ENCODE results near the gene SLC1A7.

Gene SLC1A7

GRCh38 chr1:53114581-53115400 is 27.6 kb downstream of the SLC1A7 start:
- DNase-seq = no peak

DNA sequence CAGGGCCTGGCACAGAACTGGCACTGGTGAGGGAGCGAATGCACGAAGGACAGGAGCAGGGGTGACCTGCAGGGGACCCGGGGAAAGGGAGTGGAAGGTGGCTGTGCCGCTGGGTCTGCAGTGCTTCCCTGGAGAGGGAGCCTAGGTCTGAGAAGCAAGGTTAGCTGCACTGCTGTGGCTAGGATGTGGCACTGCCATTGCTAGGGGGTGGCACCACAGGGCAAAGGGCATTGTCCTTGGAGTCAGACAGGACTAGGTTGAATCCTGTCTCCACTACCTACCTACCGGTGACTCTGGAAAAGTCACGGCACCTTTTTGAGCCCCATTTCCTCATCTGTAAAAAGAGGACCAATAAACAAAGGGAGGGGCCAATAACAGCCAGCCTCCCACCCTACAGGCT is 28.3 kb downstream of the SLC1A7 start:
- no peak for DNase-seq

DNA sequence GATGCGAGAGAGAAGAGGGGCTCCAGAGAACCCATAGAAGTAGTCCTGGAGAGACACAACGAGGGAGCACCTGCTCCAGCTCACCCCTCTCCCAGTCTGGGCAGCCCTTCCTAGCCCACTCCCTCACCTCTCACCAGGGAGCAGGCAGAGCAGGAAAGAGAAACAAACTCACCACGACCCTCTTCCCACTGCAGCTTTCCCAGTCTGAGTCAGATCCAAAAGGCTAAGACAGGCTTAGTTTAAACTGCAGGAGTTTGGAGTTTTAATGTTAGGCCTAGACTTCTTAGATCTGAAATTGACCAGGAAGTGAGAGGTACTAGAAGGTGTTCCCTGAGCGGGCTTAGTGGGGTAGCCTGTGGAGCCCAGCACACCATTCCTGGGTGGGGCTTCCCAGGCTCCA is 29.6 kb downstream of the SLC1A7 start:
- DNase-seq = no peak

DNA sequence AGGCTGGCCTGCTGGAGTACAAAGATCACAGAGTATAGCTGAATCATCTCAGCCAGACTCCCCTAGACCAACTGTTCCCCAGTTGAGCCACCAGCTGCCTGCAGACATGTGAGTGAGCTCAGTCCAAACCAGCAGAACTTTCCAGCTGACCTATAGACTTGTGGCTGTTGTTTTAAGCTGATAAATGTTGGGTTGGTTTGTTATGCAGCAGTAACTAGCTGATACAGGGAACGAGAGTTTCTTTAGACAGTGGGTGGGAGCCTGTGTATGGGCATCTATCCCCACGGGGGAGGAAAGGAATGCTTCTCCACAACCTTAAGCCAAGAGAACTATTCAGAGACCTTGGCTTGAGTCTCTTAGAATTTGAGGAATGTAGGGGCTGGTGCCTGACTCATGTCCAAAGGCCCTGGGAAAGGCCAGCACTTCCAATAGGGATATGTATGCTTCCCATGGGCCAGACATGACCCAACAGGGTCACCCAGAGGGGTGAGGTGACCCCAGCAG is 30.1 kb downstream of the SLC1A7 start:
- no peak for DNase-seq

DNA sequence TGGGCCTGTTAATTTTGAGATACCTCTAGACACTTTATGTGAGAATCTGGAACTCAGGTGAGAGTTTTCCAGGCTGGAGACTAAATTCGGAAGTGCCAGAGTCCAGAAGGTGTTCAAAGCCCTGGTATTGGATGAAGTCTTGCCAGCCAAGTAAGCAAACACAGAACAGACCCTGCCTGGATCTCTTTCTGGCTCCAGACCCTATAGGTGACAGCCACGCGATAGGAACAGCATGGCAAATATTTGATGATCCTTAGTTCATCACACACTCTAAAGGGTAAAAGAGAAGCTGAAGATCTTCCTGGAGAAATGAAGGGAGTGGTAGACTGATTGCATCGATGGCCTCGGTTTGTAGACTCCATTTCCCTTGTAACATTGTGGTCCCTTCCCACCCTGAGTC is 30.7 kb downstream of the SLC1A7 start:
- no peak for DNase-seq

DNA sequence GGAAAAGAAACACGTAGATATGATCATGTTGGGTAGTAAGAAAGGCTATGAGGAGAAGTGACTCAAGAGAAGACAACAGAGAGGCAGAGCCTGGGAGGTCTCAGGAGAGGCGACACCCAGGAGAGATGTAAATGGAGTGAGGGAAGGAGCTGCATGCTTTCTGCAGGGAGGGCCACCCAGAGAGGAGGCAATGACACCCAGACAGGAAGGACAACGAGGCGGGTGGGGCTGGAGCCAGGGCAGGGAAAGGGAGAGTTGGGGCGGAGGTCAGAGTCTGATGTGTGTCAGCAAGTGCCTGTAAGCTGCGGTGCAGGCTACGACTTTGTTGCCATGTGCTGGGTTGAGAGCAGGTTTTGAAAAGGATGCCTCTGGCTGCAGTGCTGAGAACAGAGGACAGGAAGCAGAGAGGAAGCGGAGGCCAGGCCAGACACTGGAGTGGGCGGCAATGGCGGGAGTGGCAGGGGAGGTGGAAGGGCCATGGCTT is 31.3 kb downstream of the SLC1A7 start:
- no peak for DNase-seq

GRCh38 chr1:53110370-53111072 is 31.9 kb downstream of the SLC1A7 start:
- DNase-seq = no peak

- DNase-seq = no peak
These were observed 33.5 kb downstream of the SLC1A7 start for GRCh38 chr1:53108646-53109580.

DNA sequence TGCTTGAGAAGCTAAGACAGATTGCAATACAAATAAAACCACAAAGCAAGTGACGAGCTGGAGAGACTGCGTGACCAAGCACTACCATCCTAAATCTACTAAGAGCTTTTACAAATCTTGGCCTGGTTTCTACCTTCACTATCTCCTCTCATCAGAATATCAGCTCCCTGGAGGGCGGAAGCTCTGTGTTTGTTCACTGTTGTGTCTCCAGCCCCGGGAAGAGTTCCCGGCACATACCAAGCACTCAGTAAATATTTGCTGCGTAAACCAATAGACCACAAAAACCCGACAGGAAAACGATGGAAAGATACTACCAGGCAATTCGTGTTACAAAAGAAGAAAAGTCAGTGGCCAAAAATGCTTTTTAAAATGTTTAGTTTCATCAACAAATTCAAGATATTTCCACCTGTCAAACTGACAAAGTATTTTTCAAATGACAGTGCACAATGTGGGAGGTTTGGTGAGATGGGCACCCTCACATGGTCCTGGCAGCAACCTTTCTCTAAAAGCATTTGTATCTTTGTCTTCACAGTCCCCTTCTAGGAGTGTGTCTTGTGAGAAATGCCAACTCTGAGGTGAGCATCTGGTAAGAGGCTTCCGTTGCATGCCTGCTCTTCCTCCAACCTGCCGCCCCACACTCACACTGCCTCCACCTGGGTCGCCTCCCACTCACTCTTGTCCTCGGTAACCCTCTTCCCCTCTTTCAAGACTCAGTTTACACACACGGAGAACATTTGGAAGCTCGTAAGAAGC is 34.7 kb downstream of the SLC1A7 start:
- no peak for DNase-seq

GRCh38 chr1:53107090-53107489 is 35.3 kb downstream of the SLC1A7 start:
- no peak for DNase-seq

- DNase-seq = no peak
These were observed 38.0 kb downstream of the SLC1A7 start for GRCh38 chr1:53104289-53104913.

GRCh38 chr1:53094533-53094919 is 47.9 kb downstream of the SLC1A7 start:
- DNase-seq = no peak

DNA sequence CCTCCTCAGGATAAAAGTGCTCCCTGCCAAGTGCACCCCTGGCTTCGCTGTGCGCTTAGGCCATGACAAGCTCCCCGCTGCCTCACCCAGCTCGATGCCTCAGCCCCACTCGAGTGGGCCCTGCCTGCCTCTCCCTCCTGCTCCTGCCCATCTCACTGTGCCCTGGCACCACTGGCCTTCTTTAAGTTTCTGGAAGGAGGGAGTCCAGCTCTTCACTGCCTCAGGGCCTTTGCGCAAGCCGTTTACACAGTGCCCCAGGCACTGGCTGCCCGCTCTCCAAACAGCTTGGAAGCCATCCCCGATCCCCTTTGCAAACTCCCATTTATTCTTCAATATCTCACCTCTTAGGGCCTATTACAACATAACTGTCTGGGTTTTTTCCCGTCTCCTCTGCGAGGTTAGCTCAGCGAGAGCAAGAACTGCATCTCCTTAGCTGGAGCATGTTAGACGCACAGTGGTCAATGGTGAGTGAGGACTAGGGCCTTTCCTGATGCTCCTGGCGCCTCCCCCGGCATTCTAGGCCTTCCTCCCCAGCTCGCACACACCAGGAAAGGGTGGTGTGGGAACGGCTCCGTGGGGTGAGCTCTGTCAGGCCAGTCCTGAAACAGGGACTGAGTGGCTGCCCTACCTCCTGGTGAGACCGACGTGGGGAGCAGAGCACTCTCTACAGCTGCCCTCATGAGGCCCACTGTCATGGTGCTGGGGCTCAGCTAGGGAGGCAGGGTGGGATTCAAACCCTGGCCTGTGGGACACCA is 48.5 kb downstream of the SLC1A7 start:
- no peak for DNase-seq

GRCh38 chr1:53093451-53093754 is 49.0 kb downstream of the SLC1A7 start:
- DNase-seq = no peak

DNA sequence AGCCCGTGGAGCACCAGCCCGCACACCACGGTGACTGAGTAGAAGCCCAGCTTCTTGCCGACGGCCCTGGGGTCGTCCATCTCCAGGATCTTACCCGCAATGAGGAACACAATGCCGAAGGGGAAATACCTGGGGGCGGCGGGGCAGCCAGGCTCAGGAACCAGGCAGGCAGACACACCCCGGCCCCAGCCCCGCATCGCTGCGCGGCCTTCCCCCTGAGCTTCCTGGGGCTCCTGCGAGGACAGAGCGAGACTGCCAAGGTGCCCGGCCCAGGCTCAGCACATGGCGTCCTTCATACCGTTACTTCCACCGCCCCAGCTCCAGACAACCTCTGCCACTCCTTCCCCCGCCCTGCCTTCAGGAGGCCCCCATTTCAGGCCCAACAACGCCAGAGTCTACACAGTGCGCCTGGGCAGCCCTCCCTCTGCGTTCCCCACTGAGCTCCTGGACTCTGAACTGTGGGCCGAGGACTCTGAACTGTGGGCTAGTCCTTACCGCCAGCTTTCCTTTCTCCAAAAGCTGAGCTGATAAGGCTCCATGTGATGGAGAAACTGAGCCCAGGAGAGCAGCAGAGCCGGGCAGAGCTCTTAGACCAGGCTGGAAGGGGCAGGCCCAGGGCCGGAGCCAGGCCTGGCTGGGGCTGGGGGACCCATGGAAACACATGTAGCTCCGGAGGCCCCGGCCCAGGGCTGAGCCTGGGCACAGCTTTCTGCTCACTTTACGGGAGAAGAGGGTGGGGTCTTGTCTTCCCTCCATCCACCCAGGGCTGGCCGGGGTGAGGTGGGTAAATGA is 49.6 kb downstream of the SLC1A7 start:
- DNase-seq = no peak

DNA sequence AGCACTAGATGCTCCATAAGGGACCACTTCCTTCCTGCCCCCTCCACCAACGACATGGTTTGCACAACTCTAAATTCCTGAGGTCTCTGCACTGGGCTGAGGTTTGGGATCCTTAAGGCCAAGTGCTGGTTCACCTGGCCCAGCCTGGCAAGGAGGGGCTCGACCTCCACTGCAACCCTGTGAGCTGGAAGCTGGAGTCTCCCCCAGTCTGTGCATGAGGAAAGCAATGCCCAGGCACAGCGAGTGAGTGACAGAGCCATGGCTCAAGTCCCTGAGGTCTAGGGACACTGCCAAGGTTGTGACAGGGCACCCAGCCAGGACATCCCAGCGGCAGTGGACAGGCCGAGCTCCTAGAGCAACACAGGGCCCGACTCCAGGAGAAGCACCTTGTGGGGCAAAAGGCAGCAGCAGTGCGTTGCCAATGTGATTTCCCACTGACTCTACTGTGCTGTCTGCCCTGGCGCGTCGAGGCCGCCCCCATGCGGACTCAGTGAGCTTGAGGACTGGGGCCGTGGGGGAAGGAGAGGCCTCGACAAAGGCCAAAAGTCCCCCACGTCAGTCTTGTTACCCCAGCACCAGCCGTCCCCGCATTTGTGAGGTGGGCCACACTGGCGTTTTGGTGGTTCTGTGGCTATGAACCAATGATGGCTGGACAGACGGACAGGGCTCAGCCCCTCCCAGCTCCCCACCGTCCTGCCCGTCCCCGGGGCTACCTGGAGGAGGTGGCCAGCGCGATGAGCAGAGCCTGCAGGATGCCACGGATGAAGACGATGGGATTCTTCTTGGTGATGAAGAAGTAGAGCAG is 50.4 kb downstream of the SLC1A7 start:
- no peak for DNase-seq

DNA sequence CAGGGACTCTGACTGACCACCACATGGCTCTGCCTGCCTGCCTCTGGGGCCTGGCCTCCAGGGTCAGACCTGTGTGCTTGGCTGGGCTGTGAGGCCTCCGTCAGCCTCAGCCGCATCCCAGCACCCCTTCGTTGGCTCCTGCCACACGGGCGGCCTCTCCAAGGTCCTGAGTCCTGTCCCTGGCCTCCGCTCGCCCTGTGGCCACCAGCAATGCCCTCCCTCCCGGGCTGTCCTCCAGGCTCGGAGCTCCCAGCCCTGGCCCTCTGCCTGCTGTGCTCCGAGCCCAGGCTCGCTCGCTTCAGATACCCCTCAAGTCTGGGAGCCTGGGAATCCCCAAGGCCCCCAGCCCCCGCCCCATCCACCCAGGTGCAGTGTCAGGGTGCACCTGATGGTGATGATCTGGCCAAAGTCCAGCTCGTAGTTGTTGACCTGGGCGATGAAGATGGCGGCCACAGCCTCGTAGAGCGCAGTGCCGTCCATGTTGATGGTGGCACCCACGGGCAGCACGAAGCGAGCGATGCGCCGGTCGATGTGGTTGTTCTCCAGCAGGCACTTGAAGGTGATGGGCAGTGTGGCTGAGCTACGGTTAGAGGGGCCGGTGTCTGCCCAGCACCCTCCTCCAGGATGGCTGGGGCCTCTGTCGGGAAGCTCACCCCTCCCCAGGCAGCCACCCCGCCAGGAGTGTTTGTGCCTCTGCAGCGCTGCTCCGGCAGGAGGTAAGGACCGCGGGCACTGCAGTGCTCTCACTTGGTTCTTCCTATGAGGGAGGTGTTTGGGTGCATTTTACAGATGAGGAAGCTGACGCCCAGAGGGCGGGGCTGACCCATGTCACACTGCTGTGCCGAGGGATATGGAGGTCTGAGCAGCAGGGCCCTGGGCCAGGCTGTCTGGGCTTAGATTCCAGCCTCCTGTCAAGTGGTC is 52.0 kb downstream of the SLC1A7 start:
- no peak for DNase-seq
